Middle frontal gyrus (tissue), 1 donor: ENCODE results near the gene TRANK1.

Source experiments
- DNase-seq: peaks from one replicate; pipeline ENCODE4 v3.0.0-alpha.2; 2015; ENCODE audit warnings: low spot score; ENCODE audit errors: extremely low spot score

TRANK1 gene

DNA sequence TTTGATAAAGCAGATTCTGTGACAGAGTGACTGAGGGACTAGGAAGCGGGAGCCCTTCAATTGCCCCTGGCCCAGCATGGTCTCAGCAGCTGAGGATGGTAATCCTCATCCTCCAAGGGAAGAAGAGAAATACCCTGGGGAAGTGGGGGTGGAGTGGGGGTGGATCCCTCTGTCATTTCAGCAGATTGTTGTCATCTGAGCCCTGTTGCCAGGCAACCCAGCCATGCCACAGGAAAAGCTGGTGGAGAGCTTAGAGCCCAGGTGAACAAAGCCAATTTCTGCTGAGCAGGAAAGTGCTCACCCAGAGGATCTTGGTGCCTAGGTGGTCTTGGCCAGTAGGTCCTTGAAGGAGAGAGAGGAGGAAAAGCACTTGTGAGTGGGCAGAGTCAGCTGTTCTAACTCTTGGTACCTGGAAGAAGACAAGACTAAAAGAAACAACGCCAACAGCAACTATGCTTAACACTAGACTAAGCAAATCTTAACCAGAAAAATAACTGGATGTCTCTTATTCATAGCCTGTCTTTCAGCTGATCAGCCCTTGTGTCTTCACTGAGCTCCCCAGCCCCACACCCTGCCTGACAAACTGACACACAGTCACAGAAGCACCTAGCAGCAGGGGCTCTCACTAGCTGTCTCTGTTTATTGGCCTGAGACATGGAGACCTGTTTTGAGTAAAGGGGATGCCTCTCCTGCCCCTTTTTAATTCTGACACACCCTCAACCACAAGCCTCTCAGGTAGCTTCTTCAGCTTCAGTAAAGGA, 140.4 kb downstream of the TRANK1 start:
- DNase-seq: no peak

DNA sequence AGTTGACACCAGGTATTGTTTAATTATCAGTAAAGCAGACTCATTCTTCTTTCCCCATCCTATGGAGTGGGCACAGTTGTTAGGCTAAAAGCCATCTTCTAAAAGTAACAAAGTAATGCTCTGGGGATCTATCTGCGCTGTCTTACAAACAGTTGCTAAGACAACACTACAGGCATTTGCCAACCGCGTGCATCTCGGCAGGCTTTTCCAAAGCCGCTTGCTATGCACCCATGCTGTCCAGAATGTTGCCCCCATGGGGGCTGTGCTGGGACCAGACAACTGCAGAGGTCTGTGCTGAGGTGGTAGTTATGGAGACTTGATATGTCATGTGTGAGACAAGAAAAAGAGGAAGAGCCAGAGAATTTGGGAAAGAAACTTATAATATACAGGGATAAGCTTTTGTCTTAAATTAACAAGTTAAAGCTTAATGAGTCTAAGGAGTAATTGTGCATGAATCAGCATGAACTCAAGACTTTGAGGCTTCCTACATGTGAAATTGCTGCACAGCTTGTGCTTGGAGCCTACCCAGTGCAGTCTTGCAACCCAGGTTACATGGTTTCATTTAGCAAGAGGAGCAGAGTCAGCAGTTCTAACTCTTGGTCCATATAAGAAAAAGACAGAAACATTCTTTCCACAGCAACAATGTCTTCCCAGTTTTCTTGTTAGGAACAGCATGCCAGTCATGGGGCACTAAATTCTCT, 141.6 kb downstream of the TRANK1 start:
- no peak for DNase-seq

DNA sequence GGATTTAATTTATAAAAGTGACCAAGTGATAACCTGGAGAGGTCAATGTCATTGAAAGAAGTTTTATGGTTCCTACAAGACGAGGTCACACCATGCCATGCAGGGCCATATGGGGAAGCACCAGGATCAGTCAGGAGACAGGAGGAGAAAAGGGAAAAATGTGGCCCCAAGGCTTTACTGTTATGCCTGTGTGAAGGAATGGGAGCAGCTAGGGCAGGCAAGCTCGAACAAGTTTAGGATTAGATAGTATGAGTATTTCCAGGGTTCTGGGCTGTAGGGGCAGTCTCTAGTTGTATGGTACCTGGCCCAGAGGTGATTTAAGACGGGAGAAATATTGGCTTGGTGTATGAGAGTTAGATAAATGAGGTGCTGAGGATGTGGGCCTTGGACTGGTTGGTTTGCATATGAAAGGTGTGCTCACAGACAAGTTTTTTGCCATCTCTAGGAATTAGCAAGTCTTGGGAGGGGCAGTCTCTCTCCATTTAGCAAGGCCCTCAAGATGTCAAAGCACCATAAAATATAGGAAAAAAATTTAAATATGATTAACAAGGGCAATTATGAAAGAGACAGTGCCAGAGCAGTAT, 144.2 kb downstream of the TRANK1 start:
- no peak for DNase-seq

DNA sequence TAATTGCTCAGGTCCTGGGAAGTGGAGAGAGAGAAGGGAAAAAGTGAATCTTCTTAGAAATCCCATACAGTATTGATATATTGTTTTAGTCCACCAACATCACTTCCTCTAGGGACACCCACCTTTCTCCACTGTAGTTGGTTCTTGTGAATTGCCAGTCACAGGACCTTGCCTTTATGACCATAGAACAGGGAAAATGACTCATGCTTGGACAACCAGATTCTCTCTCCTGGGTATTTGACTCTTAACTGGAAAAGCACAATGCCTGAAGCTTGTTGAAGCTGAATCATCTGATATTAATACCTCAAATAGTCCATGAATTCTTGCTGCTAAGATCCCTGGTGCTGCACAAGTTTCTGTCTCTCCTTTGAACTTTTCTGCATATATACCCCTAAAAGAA, 148.0 kb downstream of the TRANK1 start:
- DNase-seq: no peak

DNA sequence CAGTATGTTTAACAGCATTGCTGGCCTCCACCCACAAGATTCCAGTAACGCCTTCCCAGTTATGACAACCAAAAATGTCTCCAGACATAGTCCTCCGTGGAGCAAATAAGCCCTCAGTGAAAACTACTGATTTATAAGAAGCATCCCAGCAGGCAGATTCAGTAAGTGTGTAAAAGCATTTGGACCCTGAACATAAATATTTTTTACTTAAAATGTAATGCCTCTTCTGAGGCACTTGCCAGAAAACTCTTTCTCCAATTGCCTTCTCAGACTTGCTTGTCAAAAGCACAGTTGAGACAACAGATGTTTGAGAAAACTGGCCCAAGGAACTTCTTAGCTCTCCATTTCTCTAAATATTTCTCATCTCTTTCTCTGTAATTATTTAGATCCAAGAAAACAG, 148.7 kb downstream of the TRANK1 start:
- no peak for DNase-seq

DNA sequence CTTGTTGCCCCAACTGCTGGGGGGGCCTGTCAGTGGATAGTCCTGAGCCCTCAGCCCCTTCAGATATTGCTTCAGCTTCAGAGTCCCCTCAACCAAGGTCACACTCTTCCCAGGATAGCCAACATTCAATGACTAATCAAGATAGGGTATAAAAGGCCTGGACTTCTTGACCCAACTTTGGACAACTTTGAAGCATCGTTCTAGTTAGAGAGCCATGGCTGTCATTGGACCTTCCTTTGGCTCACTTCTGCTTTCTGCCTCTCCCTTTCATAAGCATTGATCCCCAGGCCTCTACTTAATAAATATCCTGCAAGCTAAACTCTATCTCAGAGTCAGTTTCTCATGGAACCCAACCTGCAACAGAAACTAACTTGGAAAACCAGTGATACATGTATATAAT, 149.2 kb downstream of the TRANK1 start:
- DNase-seq: no peak

DNA sequence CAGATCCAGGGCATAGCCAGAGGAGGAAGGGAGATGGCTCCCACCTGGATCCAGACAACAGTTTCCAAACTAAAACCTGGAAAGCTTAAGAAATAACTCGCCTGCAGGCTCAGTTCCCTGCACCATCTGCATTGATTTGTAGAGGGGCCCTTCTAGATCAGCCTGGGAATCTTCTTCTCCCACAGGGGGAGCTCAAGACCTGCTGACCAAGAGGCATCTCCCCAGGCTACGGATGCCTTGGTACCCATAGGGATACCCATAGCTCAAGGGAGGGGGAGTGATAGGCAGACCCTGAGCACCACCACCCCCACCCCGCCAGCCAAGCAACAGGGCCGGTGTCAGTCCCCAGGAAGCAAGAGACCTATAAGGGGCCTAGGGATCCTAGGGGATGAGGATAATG, 152.5 kb downstream of the TRANK1 start:
- DNase-seq: no peak

DNA sequence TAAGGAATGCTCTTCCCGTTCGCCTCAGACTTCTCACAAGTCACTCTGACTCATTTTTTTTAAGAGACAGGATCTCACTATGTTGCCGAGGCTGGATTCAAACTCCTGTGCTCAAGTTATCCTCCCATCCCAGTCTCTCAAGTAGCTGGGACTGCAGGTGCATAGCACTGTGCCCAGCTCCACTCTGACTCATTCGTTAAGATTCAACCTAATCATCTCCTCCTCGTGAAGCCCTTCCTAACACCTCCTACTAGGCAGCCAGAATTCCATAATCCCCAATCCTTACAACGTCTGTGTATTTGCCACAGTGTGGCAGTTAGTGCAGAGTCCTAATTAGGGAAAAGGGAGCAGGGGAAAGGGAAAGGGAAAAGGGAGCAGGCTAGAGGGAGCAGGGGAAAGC, 154.1 kb downstream of the TRANK1 start:
- DNase-seq: no peak

DNA sequence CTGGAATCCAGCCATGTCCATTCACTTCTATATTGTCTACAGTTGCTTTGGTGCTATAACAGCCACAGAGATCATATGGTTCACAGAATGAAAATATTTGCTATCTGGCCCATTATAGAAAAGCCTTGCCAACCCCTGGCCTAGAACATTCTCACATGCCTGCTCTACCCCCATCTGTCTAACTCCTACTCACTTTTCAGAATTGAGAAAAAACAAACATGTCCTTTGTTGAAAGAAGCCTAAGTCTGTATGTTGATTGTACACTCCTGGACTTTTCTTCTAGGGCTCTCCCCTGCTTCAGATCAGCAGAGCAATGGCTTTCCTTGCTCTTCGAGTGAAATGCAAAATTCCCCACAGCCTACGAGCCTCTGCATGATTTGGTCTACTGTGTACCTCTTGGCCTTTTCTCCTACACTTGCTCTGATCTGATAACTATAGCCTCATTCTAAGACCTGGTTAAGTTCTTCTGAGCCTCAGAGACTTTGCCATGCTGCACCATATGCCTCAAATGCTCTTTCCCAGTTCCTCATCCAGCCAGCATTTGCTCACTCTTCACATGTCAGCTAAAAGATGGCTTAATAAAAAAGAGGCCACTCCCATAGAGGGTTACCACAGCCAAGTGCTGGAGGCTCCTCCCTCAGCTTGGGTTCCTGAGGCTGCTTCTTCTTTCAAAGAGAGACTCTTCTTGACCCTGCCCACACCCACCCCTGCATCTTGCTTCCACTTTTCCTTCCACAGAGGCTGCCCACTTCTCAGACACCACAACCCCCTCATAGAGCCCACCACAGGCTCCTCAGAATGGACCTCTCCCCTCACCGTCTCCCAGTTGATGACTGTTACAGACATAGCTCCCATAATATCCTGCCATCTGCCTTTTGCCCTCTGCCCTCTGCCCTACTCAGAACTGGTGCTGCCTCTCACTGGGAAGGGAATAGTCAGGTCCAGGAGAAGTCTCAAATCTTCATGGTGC, 157.6 kb downstream of the TRANK1 start:
- DNase-seq: no peak

DNA sequence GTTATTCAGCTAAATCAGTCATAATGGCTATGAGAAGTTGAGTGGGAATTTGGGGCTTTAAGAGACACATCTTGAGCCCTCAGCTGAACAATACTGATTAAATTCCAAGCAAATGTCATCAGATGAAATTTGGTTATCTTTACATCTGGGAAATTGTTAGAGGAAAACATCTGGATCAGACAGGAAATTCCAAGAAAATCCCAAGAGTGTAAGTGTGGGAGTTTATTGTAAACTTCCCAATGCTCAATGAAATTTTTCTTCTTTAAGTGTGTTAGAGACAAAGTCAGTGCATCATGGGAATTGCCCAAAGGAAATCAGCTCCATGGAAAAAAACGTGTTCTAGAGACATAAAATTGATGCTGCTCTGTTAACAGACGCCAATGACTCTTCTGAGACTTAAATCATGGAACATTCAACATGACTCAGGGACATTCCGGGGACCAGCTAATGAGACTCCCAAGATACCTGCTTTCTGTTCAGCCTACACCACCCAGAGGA, 160.7 kb downstream of the TRANK1 start:
- DNase-seq: no peak

DNA sequence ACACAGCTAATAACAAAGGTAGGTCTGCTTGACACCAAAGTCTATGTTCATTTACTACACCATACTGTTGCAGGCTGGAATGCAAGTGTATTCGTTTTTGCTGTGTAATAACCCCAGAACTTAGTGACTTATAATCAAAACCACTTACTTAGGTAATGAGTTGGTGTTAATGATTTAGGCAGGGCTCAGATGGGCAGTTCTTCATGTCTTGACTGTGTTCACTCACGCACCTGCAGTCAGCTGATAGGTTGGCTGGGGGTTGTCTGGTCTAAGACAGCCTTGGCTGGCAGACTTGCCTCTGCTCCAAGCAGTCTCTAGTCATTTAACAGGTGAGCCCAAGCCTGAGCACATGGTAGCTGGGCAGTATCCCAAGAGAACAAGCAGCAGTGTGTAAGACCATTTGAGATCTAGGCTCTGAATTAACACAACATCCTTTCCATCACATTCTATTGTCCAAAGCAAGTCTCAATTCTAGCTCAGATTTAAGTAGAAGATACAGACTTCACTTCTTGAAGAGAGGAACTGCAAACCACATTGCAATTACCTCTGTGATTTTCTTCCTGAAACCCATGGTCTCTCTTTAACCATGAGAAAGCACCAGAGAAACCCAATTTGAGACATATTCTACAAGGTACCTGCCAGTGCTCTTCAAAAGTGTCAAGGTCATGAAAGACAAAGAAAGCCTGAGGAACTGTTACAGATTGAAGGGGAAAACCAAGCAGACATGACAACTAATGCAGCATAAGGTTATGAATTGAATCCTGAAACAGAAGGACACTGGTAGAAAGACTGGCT, 167.2 kb downstream of the TRANK1 start:
- DNase-seq: no peak
